H1 (cell line): ENCODE results near the gene HENMT1. TPM values are rescaled to one million over a fixed set of nuclear protein-coding genes. Genes with fewer than 3 reads are reported as not detected.
A peak's percentile ranks its signal among the peaks of the same experiment; 100 is the strongest.

Source experiments
- ATF3 ChIP-seq: IDR thresholded peaks from 2 replicates; pipeline ENCODE4 v1.6.1; 2011; ENCODE audit warnings: low read depth, mild to moderate bottlenecking, low read length; ENCODE audit not compliant: insufficient read depth
- HDAC2 ChIP-seq, 2 experiments: fragments of 300-600 bp in 1 of 2; sonication (generic) in 1 of 2; IDR thresholded peaks; 2 replicates each; pipeline ENCODE4 v1.6.1; 2011 to 2012; ENCODE audit warnings: low read depth in 2 of 2, low read length in 2 of 2, mild to moderate bottlenecking in 2 of 2, moderate library complexity in 2 of 2, borderline replicate concordance in 1 of 2, inconsistent platforms in 1 of 2
- POLR2A ChIP-seq, 2 experiments: IDR thresholded peaks; 1 replicate in 1 of 2; 2 replicates in 1 of 2; pipeline ENCODE4 v1.6.1; 2011; ENCODE audit warnings: low read depth in 2 of 2, low read length in 2 of 2, mild to moderate bottlenecking in 2 of 2; ENCODE audit errors: control extremely low read depth in 1 of 2
- RFX5 ChIP-seq: IDR thresholded peaks from 2 replicates; pipeline ENCODE4 v1.6.1; 2011; ENCODE audit warnings: low read depth, low read length, improper control_type of control experiment, borderline replicate concordance
- SAP30 ChIP-seq: fragments of 300-600 bp; sonication (generic); IDR thresholded peaks from 2 replicates; pipeline ENCODE4 v1.7.1; 2012; ENCODE audit warnings: low read length, moderate library complexity, mild to moderate bottlenecking, inconsistent platforms; ENCODE audit not compliant: insufficient read depth, insufficient replicate concordance
- YY1 ChIP-seq: IDR thresholded peaks from 2 replicates; pipeline ENCODE4 v1.6.1; 2011; ENCODE audit warnings: low read depth, mild to moderate bottlenecking, low read length
- polyA plus RNA-seq, 7 experiments: library from polyadenylated mRNA; depleted of rRNA in 3 of 7; stranded (reverse) in 5 of 7; unstranded in 2 of 7; fragments of >200 nt in 5 of 7; fragments of 200-250 nt in 2 of 7; gene quantifications; 1 replicate in 5 of 7; 2 replicates in 1 of 7; 4 replicates in 1 of 7; pipeline versions ENCODE4 v1.2.1 to v1.2.3, GENCODE V29; 2011 to 2013; ENCODE audit warnings: missing spikeins in 2 of 7, mixed read lengths in 2 of 7
- total RNA-seq: library from RNA; stranded (reverse); fragmentation: NEBNext Ultra II Directional; extraction: Animal tissue kit (Norgen Biotek cat#: 25700); gene quantifications from 2 replicates; pipeline ENCODE4 v1.2.1, GENCODE V29; 2021
- TF ChIP-seq, protein P1 (sequence below): fragments of 300-600 bp; sonication (generic); IDR thresholded peaks from 2 replicates; pipeline ENCODE4 v1.7.1; 2012; ENCODE audit warnings: low read length, moderate library complexity, mild to moderate bottlenecking, inconsistent platforms; ENCODE audit not compliant: insufficient replicate concordance
- TF ChIP-seq, protein P2 (sequence below): IDR thresholded peaks from 2 replicates; pipeline ENCODE4 v1.6.1; 2011; ENCODE audit warnings: low read length, improper control_type of control experiment

The HENMT1 gene
- total and polyA plus RNA-seq, 2 of the 8 experiments (the other 6 are each of a cell fraction or from before 2014, with no cell fraction given) = 2.9 to 5.6 TPM

DNA sequence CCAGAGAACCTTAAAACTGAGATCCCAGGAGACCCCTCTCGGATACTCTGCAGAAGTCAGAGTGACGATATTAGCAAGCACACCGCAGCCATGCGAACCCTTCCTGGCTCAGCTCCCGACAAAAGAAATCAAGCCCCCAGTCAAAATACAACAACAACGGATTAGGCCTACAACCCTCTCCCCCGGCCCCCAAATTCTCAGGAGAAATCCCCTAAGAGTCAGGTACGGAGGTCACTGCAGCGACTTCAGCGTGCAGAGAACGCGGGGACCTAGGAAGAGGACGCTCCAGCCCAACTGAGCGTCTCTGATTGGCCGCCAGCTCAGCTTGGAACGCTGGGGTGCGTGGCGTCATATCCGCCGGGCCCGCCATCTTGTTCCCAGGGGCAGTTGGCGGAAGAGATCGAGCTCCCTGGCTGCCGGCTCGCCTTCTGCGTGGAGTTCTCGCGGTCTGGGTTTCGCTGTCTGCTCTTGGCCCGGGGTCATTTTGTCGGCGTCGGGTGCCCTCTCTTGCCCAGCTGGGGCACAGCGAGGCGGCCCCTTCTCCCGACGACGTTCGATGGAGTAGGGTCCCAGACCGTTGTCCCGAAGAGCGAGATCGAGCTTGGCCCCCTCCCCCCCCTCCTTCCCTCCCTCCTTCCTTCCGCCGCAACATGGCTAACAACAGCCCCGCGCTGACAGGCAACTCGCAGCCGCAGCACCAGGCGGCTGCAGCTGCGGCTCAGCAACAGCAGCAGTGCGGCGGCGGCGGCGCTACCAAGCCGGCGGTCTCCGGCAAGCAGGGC is 31.2 kb upstream of the HENMT1 start, which contains the start of gene PRPF38B (continued):
- TF ChIP-seq, protein P1, sequence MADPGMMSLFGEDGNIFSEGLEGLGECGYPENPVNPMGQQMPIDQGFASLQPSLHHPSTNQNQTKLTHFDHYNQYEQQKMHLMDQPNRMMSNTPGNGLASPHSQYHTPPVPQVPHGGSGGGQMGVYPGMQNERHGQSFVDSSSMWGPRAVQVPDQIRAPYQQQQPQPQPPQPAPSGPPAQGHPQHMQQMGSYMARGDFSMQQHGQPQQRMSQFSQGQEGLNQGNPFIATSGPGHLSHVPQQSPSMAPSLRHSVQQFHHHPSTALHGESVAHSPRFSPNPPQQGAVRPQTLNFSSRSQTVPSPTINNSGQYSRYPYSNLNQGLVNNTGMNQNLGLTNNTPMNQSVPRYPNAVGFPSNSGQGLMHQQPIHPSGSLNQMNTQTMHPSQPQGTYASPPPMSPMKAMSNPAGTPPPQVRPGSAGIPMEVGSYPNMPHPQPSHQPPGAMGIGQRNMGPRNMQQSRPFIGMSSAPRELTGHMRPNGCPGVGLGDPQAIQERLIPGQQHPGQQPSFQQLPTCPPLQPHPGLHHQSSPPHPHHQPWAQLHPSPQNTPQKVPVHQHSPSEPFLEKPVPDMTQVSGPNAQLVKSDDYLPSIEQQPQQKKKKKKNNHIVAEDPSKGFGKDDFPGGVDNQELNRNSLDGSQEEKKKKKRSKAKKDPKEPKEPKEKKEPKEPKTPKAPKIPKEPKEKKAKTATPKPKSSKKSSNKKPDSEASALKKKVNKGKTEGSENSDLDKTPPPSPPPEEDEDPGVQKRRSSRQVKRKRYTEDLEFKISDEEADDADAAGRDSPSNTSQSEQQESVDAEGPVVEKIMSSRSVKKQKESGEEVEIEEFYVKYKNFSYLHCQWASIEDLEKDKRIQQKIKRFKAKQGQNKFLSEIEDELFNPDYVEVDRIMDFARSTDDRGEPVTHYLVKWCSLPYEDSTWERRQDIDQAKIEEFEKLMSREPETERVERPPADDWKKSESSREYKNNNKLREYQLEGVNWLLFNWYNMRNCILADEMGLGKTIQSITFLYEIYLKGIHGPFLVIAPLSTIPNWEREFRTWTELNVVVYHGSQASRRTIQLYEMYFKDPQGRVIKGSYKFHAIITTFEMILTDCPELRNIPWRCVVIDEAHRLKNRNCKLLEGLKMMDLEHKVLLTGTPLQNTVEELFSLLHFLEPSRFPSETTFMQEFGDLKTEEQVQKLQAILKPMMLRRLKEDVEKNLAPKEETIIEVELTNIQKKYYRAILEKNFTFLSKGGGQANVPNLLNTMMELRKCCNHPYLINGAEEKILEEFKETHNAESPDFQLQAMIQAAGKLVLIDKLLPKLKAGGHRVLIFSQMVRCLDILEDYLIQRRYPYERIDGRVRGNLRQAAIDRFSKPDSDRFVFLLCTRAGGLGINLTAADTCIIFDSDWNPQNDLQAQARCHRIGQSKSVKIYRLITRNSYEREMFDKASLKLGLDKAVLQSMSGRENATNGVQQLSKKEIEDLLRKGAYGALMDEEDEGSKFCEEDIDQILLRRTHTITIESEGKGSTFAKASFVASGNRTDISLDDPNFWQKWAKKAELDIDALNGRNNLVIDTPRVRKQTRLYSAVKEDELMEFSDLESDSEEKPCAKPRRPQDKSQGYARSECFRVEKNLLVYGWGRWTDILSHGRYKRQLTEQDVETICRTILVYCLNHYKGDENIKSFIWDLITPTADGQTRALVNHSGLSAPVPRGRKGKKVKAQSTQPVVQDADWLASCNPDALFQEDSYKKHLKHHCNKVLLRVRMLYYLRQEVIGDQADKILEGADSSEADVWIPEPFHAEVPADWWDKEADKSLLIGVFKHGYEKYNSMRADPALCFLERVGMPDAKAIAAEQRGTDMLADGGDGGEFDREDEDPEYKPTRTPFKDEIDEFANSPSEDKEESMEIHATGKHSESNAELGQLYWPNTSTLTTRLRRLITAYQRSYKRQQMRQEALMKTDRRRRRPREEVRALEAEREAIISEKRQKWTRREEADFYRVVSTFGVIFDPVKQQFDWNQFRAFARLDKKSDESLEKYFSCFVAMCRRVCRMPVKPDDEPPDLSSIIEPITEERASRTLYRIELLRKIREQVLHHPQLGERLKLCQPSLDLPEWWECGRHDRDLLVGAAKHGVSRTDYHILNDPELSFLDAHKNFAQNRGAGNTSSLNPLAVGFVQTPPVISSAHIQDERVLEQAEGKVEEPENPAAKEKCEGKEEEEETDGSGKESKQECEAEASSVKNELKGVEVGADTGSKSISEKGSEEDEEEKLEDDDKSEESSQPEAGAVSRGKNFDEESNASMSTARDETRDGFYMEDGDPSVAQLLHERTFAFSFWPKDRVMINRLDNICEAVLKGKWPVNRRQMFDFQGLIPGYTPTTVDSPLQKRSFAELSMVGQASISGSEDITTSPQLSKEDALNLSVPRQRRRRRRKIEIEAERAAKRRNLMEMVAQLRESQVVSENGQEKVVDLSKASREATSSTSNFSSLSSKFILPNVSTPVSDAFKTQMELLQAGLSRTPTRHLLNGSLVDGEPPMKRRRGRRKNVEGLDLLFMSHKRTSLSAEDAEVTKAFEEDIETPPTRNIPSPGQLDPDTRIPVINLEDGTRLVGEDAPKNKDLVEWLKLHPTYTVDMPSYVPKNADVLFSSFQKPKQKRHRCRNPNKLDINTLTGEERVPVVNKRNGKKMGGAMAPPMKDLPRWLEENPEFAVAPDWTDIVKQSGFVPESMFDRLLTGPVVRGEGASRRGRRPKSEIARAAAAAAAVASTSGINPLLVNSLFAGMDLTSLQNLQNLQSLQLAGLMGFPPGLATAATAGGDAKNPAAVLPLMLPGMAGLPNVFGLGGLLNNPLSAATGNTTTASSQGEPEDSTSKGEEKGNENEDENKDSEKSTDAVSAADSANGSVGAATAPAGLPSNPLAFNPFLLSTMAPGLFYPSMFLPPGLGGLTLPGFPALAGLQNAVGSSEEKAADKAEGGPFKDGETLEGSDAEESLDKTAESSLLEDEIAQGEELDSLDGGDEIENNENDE = no peak
- TF ChIP-seq SAP30 = no peak
- TF ChIP-seq POLR2A (IDR thresholded peaks at IDR 0.05; ENCODE audit: control extremely low read depth in 1 of 2, low read depth in 2 of 2, low read length in 2 of 2) = peak; percentile 97 to 99
- TF ChIP-seq, protein P2, sequence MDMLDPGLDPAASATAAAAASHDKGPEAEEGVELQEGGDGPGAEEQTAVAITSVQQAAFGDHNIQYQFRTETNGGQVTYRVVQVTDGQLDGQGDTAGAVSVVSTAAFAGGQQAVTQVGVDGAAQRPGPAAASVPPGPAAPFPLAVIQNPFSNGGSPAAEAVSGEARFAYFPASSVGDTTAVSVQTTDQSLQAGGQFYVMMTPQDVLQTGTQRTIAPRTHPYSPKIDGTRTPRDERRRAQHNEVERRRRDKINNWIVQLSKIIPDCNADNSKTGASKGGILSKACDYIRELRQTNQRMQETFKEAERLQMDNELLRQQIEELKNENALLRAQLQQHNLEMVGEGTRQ = no peak
- TF ChIP-seq HDAC2 (IDR thresholded peaks at IDR 0.05; ENCODE audit: borderline replicate concordance in 1 of 2, low read depth in 2 of 2, low read length in 2 of 2) = no peak
- no peak for TF ChIP-seq RFX5
- peak; percentile 96 for TF ChIP-seq YY1
- no peak for TF ChIP-seq ATF3
